Pulmonary artery endothelial cell (primary cell): ENCODE data around the gene GPR3. TPM values are rescaled to one million over a fixed set of nuclear protein-coding genes. Genes with fewer than 3 reads are reported as not detected.
"Not testable (repeated sequence)": the region's sequence is repeated elsewhere in the genome, so short reads cannot be mapped to it uniquely, and the experiment has no call there.

ENCODE experiments used
- DNase-seq: peaks from one replicate; pipeline ENCODE4 v3.0.0-alpha.2; 2011; ENCODE audit warnings: low read depth, low spot score
- total RNA-seq: library from RNA; depleted of rRNA; stranded (reverse); fragments of >200 nt; gene quantifications from 2 replicates; pipeline ENCODE4 v1.2.3, GENCODE V29; 2014

GPR3 gene
- total RNA-seq, 1 donor from 2014 or later = 0.86 TPM

DNA sequence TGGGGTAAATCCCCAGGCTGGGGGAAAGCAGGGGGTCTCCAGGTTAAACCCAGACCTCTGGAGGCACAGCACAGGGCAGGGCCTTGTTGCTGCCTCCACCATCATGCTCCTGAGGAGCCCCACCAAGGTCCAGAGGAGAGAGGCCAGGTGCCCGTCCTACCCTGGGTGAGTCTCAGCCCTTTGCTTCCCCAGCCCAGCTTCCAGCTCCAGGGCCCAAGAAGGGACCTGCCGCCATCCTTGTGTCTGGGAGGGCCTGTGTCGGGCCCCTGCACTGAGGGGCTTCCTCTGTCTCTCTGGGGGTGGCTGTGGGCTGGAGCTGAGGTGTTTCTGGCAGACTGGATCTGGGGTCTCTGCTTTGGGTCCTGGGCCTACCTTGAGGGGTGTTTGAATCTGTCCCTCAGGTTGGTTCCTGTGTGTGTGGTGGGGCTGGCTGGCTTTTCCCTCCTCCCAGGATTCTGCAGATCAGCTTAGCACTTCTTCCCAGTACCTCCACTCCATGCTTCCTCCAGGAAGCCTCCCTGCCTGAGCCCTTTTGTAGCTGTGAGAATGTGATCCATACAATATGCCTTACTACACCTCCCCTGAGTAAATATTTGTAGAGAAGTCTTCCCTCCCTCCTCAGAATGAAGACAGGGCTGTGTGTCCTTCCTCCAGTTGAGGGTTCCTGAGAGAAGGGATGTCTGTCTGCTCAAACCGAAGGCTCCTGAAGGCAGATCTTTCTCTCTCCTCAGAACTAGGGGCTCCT, 6.2 kb downstream of the GPR3 start:
- DNase-seq = no peak

DNA sequence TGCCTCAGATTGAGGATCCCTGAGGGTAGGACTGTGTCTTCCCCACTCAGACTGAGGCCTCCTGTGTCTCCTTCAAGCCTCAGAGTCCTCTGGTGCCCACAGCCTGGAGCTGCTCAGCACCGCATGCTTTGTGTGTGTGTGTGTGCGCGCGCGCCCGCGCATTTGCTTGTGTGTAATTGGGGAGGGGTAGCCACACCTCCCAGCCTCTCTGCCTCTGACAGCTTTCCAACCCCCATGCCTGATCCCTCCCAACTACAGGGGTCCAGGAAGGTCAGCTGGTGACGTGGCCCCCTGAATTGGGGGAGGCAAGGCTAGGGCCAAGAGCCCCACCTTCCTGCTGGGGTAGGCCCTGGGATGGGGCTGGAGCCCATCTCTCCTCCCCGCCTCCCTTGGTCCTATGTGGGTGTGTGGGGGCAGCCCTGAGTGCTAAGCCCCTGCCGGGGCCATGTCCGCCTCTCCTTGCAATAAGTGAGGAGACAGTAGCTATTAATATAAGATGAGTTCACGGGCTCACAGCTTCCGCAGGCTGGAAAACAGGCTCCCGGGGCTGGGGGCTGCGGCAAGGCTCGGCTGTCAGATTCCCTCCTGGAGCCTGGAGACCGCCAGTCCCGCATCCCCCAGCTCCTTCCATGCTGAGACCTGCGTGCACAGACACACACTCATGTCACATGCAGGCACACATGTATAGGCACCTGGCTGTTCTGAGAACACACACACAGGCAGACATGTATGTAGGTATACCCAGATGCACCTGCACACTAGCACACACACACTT, 7.0 kb downstream of the GPR3 start:
- DNase-seq = no peak

DNA sequence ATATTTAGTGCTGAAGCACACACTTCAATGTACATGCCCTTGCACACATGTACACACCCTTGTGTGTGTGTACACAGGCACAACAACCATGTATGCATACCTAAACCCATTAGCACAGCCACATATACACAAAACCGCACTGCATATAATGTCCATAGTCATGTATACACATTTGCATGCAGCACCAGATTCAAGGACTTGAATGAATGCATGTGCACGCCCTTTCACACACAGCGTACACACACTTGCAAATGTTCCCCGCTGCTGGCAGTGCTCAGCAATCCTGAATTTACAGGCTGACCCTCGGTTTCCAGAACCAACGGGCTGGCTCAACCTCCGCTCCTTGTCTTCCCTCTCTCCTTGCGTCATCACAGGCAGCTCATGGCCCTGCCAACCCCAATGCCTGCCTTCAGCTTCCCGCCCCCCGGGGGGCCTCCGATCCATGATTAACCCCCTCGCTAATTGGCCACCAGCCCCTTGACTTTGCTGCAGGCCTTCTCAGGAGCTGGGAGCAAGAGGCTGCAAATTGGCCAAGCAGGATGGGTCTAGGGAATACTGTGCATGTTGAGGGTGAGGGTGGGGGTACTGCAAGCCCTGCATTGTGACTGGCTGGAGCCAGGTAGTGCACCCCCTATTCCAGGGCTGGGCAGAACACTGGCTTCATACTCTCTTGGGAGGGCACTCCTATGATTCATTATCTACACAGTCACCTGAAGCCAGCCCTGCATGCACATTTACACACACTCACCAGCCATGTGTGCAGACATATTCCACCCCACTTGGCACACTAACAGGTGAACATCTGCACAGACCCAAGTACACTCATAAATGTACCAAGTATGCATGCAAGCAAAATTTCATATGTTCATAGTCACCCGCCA, 7.9 kb downstream of the GPR3 start:
- DNase-seq = no peak

DNA sequence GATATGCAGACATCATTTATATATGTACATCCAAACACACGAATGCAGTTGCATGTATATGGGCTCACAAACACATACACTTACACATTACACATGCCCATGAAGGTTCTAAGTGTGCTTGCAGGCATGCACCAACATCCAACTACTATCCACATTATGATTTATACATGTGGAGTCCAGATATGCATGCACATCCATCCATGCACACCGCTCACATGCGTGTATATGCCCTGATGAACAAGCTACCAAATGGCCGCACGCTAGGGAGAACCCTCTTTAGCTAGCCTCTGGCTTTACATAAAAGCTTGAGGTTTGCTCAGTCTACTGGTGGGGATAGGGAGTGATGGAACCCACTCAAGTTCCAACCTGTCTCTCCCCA, 8.5 kb downstream of the GPR3 start:
- no peak for DNase-seq

DNA sequence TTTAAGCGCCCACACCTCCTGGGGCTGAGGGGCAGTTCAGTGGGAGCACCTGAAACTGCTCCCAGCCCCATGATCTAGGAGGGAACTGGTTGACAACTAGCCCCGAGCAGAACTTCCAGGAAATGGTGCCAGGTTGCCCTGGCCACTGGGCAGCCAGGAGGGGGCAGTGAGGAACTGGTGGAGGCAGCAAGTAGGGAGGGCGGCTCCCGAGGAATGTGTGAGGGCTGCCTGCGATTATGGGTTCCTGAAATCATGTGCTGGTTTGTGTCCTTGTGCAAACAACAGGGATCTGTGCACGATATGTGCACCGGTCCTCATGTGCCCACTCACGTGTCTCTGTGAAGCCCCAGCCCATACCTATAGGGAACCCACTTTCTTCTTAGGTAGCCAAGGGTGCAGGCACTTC, 9.9 kb downstream of the GPR3 start:
- DNase-seq = peak; percentile 47

DNA sequence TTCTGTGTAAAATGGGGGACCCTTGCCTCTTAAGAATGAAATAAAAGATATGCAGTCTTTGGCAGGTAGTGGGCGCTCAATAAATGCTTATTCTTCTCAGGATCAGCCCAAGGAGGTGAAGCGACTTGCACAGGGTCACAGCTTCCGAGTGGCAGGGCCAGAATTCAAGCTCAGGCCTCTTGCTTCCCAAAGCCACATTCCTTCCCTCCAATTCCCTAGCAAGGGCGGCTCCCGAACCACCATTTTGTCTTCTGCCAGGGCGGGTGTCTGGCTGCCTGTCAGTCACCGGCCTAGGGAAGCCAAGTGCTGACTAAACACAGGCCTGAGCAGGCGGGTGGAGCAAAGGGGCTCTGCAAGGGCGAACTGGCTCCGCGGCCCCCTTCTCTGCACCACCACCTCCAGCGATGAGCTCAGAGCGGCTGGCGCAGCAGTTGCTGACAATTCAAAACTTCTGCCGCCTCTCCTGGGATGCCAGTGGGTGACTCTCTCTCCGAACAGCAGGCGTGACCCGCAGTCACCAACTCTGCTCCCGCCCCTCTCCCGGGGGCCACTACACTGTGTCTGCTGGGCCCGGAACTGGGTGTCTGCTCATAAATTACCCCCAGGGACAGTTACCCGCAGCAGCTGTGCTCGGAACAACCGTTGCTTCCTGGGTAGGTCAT, 10.8 kb downstream of the GPR3 start:
- no peak for DNase-seq

DNA sequence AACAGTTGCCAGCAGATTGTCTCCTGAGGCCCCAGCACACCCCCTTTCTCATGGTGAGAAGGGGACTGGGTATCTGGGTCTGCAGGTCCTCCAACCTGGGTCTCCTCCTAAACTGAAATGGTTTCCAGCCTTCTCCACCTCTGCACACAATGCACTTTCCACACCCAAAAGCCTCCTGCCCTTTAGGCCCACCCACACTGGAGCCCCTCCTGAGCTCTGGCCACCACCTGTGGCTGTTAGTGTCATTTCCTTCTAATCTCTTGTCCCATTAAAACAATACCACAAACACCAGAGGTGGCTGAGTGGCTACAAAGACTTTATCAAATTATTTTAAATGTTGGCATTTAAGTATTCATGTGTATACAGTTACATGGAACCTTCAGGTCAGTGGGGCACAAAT, 11.5 kb downstream of the GPR3 start:
- no peak for DNase-seq

DNA sequence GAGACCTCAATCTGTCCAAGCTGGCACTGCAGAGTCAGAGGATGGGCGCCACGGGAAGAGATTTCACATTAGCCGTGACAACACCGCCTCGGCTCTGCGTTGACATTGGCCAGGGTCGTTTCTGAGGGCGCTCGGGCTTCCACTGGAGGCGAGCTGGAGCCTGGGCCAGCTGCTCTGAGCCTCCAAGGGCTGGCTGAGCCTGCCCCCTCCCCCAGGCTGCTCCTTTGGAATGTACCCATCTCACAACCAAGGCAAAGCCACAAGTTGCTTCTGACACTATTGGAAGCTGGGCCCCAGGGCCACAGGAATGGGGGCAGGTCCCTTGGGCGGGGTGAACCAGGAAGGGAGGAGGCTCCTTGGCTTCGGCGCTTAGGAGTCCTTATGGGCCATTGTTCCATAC, 12.7 kb downstream of the GPR3 start:
- DNase-seq = no peak

DNA sequence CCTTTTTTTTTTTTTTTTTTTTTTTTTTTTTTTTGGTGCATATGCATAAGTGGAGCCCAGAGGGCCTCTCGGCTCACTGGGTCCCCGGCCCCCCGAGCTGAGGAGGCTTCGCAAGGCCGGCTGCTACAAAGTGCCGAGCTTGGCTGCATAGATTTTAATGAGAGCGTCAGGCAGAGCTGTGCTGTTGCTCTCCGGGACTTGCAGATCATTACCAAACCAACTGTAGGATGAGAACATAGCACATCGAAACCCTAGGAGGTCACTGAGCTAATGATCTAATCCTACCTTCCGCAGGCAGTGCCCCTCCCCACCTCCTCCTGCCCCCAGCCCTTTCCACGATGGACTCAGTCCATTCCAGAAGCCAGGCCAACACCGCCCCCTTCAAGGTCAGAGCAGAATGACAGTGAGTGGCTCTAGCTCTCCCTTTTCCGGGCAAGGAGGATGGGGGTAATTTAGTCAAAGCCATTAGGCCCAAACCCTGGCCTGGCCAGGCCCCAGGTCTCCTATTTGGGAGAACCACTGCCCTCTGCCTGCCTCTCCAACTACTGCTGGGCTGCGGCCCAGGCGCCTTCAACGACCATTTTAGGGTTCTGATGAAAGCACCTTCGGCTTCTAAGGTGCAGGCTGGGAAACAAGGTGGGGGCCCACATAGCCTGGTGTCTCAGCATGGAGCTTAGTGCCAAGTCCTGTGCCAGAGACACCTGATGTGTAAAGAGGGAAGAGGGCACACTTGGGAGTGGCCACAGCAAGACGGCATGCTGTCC, 13.4 kb downstream of the GPR3 start:
- DNase-seq = not testable (repeated sequence)

DNA sequence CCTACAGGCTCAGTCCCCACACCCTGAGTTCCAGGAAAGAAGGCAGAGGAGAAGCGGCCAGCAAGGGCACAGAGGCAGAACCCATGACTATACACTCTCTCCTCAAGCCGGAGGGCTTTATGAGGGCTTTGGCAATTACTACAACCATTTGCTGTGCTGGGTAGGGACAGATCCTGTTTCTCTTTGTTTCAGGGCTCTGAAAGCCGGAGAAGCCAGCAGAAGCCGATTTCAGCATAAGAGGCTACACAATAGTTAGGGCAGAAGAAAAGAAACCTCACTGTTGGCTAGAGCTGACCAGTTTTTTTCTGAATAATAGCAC, 13.9 kb downstream of the GPR3 start:
- no peak for DNase-seq

DNA sequence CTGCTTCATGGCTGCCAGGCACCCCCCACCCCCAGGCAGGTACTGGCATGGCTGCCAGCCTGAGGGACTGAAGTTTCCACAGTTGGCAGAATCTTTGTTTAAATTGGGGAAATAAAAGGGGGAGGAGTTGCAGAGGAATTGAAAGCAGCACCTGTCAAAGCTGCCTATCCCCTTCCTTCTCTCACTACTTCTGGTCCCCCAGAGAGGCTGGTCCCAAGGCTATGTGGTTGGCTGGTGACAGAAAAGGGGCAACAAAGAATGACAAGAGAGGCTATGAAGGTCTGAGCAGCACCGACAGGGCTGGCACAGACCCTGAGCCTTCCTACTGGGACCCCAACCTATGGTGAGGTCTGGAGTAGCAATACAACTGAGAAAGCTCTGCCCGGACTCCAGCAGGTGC, 14.4 kb downstream of the GPR3 start:
- not testable (repeated sequence) for DNase-seq

DNA sequence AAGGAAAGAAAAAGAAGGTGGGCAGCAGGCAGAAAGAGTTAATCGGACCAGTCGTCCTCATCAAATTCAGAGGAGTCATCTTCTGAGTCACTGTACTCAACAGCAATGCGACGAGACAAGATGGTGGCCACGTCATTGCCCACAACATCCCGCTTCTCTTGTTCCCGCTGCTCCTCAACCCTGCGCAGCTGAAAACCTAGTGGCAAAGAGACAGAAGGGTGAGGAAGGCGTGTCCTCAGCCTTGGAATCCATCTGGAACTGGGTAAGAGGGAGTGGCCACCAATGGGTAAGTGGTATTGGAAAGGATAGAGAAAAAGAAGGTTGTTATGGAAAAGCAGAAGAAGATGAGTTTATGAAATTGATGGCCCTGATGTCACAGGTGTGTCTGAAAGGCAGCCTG, 15.7 kb downstream of the GPR3 start:
- no peak for DNase-seq

DNA sequence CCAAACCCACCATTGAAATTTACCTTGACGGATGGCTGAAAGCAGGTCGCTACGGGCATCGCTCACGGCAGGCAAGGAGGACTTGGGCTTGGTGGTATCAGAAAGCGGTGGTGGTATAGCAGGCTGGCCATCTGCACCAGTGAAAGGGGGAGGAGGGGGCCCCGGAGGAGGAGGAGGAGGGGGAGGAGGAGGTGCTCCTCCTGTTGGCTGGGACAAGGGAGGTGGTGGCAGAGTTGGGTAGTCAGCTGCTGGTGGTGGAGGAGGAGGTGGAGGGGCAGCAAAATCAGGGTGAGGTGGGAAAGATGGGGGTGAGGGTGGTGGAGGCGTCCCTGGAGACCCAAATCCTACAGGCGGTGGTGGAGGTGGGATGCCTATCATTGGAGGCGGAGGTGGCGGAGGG, 17.2 kb downstream of the GPR3 start:
- no peak for DNase-seq

DNA sequence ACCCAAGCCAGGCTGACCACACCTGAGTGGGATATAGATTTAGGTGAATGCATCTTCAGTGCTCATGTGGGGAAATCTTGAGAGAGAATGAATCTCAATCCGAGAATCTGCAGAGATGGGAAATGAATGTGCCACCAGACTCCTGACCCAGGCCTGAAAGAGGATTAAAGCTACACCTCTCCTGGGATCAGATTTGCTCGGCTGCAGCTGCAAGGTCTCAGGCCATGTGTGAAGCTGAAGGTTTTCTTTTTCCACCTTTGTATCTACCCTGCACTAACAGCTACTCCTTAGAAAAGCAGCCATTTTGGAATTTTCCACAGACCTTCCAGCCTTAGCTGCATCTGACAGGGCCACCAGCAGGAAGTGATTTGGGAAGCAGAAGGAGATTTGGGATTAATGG, 18.3 kb downstream of the GPR3 start:
- no peak for DNase-seq

DNA sequence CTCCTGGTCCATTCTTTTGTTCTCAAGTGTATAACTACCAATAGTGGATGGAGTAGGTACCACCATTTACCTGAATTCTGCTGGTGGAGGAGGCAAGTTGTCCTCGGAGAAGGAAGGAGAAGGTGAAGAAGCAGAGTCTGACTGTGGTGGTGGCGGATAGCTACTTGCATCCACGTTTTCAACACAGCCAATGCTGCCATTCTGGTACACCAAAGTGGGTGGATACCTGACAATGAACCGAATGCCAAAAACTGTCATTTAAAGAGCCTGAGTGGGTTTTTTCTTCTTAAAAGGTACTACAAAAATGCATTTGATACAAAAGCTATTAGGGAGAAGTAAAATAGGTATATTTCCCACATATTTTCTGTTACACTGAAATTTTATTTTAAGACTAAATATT, 20.1 kb downstream of the GPR3 start:
- no peak for DNase-seq

DNA sequence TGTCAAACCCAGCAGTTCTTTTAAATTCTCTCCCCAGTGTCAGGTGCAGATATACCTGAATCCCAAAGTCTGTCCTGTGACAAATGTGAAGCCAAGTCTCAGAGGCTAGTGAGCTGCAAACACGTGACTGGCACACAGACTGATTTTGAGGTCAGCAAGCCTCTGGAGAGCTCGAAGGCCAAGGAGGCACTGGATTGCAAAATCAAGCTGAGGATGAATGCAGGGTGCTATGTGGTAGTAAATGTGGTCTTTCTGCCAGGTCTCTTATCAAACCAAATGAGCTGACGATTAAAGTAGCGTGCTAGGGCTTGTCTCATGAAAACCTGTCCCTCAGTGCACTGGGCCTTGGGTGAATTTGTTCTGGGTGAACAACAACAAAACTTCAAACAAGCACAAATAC, 20.6 kb downstream of the GPR3 start:
- no peak for DNase-seq

DNA sequence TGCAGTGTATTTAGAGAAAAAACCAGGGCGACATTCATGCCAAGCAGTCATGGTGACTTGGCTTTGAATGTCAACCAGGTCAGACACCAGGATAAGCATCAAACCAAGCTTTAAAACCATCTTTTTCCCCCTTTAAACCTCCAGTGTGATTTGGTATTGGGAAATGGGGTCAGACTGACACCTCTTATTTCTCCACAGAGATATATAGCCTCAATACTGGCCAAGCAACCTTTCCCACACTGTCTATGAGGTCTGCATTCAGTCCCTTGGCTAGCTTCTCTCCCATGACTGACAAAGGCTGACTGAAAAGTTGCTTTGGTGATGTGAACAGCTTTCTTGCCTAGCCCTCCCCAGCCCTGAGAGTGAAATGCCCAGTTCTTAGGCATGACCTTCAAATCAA, 21.7 kb downstream of the GPR3 start:
- DNase-seq = no peak

DNA sequence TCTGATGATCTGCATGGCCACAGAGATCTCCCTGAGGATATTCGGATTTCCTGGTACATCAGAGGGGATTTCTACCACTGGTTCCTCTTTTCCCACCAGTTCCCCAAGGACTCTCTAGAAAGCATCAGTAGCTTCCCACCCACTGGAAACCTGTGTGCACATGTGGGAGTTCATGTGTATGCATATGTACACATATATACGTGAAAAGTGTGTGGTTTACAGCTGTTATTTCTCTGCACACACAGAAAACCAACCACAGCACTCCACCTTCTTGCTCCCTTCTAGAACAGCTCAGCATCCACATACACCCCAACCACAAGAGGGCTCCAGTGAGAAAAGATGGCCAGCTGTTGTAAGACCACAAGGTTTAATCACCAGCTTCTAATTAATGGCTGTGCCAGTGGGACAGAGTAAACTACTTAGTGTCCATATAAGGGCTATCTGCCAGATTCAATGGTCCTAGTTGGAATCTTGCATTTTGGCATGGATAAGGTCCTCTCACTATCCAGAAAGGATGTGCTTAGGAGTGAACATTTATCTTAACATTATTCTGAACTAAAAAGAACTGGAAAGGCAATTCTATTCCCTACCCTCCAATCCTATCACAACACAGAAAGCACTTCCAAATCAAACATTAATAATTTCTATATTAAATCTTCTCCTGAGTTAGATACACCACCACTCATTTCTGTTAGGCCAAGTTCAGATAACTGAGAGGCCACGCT, 24.1 kb downstream of the GPR3 start:
- DNase-seq = no peak

DNA sequence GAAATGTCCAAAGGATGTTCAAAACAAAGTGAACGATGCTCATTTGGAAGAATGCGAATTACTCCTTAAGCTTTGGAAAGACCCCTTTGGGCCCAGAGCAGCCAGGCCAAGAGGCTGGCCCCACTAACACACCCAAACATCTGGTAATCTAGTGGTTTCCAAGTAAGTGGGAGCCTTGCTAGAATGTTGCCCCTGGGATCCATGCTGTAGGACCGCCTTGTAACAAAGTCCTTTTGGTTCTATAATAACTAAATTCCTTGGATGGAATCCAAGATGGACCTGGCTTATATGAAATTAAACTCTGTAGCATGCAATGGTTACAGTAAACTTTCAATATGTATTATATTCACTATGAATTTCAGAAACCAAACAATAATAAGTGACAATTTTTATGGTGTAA, 25.3 kb downstream of the GPR3 start:
- DNase-seq = no peak
